K562 (cell line): ENCODE results near the gene CNPY2. TPM values are rescaled to one million over a fixed set of nuclear protein-coding genes. Genes with fewer than 3 reads are reported as not detected.
A peak's percentile ranks its signal among the peaks of the same experiment; 100 is the strongest.

Experiments
- ASH1L ChIP-seq: fragments of 450-650 bp; IDR thresholded peaks from 2 replicates; pipeline ENCODE4 v1.6.1; 2018; ENCODE audit warnings: borderline replicate concordance, mild to moderate bottlenecking, low read depth; ENCODE audit not compliant: partially characterized antibody
- CEBPG ChIP-seq, 3 experiments: fragments of 200-800 bp in 1 of 3; sonication (Bioruptor generic) in 1 of 3; sonication (generic) in 1 of 3; formaldehyde crosslinking in 1 of 3; IDR thresholded peaks in 2 of 3; conservative IDR thresholded peaks in 1 of 3; 2 replicates each; pipeline versions ENCODE4 v1.6.1 to v1.8.0; 2016 to 2022; ENCODE audit warnings: missing compliant biosample characterization in 2 of 3, missing genetic modification characterization in 2 of 3, mild to moderate bottlenecking in 1 of 3, missing genetic modification reagents in 1 of 3
- CTCF ChIP-seq, 3 experiments: IDR thresholded peaks in 2 of 3; conservative IDR thresholded peaks in 1 of 3; 2 replicates each; pipeline ENCODE4 v1.5.1; 2011 to 2012; ENCODE audit warnings: low read length in 3 of 3, mild to moderate bottlenecking in 3 of 3, control low read depth in 2 of 3, improper control_type of control experiment in 1 of 3, inconsistent platforms in 1 of 3, low read depth in 1 of 3, mixed read lengths in 1 of 3, moderate library complexity in 1 of 3; ENCODE audit not compliant: insufficient read depth in 2 of 3
- E2F1 ChIP-seq: sonication (generic); formaldehyde crosslinking; IDR thresholded peaks from 2 replicates; pipeline ENCODE4 v1.8.1; 2023; ENCODE audit warnings: mild to moderate bottlenecking, missing genetic modification reagents, moderate library complexity
- ESRRB ChIP-seq: fragments of 250-450 bp; sonication (Bioruptor Pico); IDR thresholded peaks from 2 replicates; pipeline ENCODE4 v1.5.0; 2020; ENCODE audit warnings: mild to moderate bottlenecking, moderate library complexity, borderline replicate concordance
- FOXP1 ChIP-seq: sonication (generic); formaldehyde crosslinking; IDR thresholded peaks from 2 replicates; pipeline ENCODE4 v1.8.0; 2022; ENCODE audit warnings: mild to moderate bottlenecking, missing genetic modification reagents
- HOMEZ ChIP-seq: fragments of 250-450 bp; sonication (Bioruptor Pico); IDR thresholded peaks from 2 replicates; pipeline ENCODE4 v1.4.0; 2020; ENCODE audit warnings: mild to moderate bottlenecking, moderate library complexity
- MBD2 ChIP-seq: sonication (generic); IDR thresholded peaks from 2 replicates; pipeline ENCODE4 v1.6.1; 2016; ENCODE audit warnings: low read depth, borderline replicate concordance
- MXI1 ChIP-seq: IDR thresholded peaks from 2 replicates; pipeline ENCODE4 v1.6.1; 2011; ENCODE audit warnings: low read depth, mild to moderate bottlenecking, improper control_type of control experiment, low read length
- NR1H2 ChIP-seq: sonication (generic); formaldehyde crosslinking; IDR thresholded peaks from 2 replicates; pipeline ENCODE4 v1.4.0; 2020; ENCODE audit warnings: mild to moderate bottlenecking, missing genetic modification reagents
- PHF8 ChIP-seq: fragments of 200-600 bp; sonication (generic); IDR thresholded peaks from 2 replicates; pipeline ENCODE4 v1.6.1; 2012; ENCODE audit warnings: mixed run types, mild to moderate bottlenecking, inconsistent platforms, low read length, moderate library complexity, borderline replicate concordance
- RBM25 ChIP-seq: fragments of 200-400 bp; formaldehyde crosslinking; IDR thresholded peaks from 2 replicates; pipeline ENCODE4 v1.6.1; 2018; ENCODE audit warnings: low read length, low read depth, moderate library complexity; ENCODE audit not compliant: severe bottlenecking
- RBM39 ChIP-seq: fragments of 200-400 bp; formaldehyde crosslinking; optimal IDR thresholded peaks from 2 replicates; pipeline ENCODE3; 2018; ENCODE audit warnings: low read depth, low read length
- SIN3A ChIP-seq, 2 experiments: fragments of 150-350 bp in 1 of 2; IDR thresholded peaks; 2 replicates each; pipeline ENCODE4 v1.6.1; 2011 to 2016; ENCODE audit warnings: borderline replicate concordance in 2 of 2, low read depth in 2 of 2, low read length in 2 of 2, mild to moderate bottlenecking in 2 of 2, moderate library complexity in 2 of 2; ENCODE audit not compliant: control insufficient read depth in 1 of 2
- SIRT6 ChIP-seq: IDR thresholded peaks from one replicate; pipeline ENCODE4 v1.6.1; 2012; ENCODE audit warnings: low read depth, mild to moderate bottlenecking, control low read depth, inconsistent platforms, low read length, moderate library complexity
- ZFP91 ChIP-seq: sonication (generic); formaldehyde crosslinking; IDR thresholded peaks from 2 replicates; pipeline ENCODE4 v1.8.0; 2022; ENCODE audit warnings: mild to moderate bottlenecking, missing genetic modification reagents
- ZNF12 ChIP-seq: sonication (generic); formaldehyde crosslinking; IDR thresholded peaks from 2 replicates; pipeline ENCODE4 v1.4.0; 2020; ENCODE audit warnings: mild to moderate bottlenecking, missing genetic modification reagents
- ZNF316 ChIP-seq: fragments of 450-650 bp; IDR thresholded peaks from 2 replicates; pipeline ENCODE4 v1.6.1; 2016
- ZNF41 ChIP-seq: fragments of 250-450 bp; sonication (Bioruptor Pico); conservative IDR thresholded peaks from 2 replicates; pipeline ENCODE4 v1.4.0; 2020; ENCODE audit warnings: mild to moderate bottlenecking
- ZNF511 ChIP-seq: sonication (generic); formaldehyde crosslinking; IDR thresholded peaks from 2 replicates; pipeline ENCODE4 v1.8.0; 2022; ENCODE audit warnings: mild to moderate bottlenecking, missing genetic modification reagents
- ZNF699 ChIP-seq: fragments of 250-450 bp; sonication (Bioruptor Pico); IDR thresholded peaks from 2 replicates; pipeline ENCODE4 v1.8.0; 2021; ENCODE audit warnings: mild to moderate bottlenecking, moderate library complexity; ENCODE audit not compliant: insufficient replicate concordance
- polyA plus RNA-seq, 8 experiments: library from polyadenylated mRNA; depleted of rRNA in 4 of 8; stranded (reverse) in 5 of 8; unstranded in 3 of 8; fragments of >200 nt; fragmentation: Nextera tagmentation in 2 of 8; fragmentation: Illumina TruSeq in 1 of 8; extraction: Ambion mirVana in 2 of 8; extraction: Trizol in 1 of 8; gene quantifications; 2 replicates each; pipeline versions ENCODE4 v1.2.1 to v1.2.3, GENCODE V29; 2011 to 2014; ENCODE audit warnings: inconsistent platforms in 1 of 8, missing spikeins in 1 of 8
- total RNA-seq, 7 experiments: library from RNA; depleted of rRNA in 6 of 7; stranded (reverse); fragments of >200 nt in 6 of 7; fragmentation: Illumina TruSeq in 2 of 7; extraction: Trizol in 2 of 7; gene quantifications; 2 replicates each; pipeline versions ENCODE4 v1.2.1 to v1.2.3, GENCODE V29; 2011 to 2021; ENCODE audit warnings: low replicate concordance in 1 of 7

The CNPY2 gene
- total and polyA plus RNA-seq, 9 of the 15 experiments (the other 6 are each of a cell fraction or from before 2014, with no cell fraction given), result 33.8 to 190 (median 138) TPM

GRCh38 chr12:56321027-56321426, 5.2 kb upstream of the CNPY2 start (continued):
- no peak for TF ChIP-seq E2F1 (CRISPR knock-in tag)
- no peak for TF ChIP-seq RBM39
- TF ChIP-seq ASH1L, result no peak
- no peak for TF ChIP-seq FOXP1 (CRISPR knock-in tag)
- TF ChIP-seq SIN3A (IDR thresholded peaks at IDR 0.05; ENCODE audit: borderline replicate concordance in 2 of 2, control insufficient read depth in 1 of 2, low read depth in 2 of 2, low read length in 2 of 2), result no peak
- TF ChIP-seq NR1H2, result no peak
- TF ChIP-seq MXI1, result no peak
- no peak for TF ChIP-seq ESRRB (CRISPR knock-in tag)
- TF ChIP-seq HOMEZ (CRISPR knock-in tag), result no peak
- no peak for TF ChIP-seq PHF8
- no peak for TF ChIP-seq ZFP91
- no peak for TF ChIP-seq ZNF699 (CRISPR knock-in tag)
- TF ChIP-seq ZNF12, result no peak
- no peak for TF ChIP-seq ZNF511 (CRISPR knock-in tag)
- TF ChIP-seq SIRT6, result no peak
- no peak for TF ChIP-seq MBD2
- TF ChIP-seq RBM25, result no peak
- 0 out of 2 replicates have a peak, but pooled peaks have one; percentile 4 for TF ChIP-seq ZNF316
- TF ChIP-seq CTCF (IDR thresholded peaks at IDR 0.05 in 2 of 3, conservative IDR thresholded peaks at IDR 0.05 in 1 of 3; ENCODE audit: insufficient read depth in 2 of 3, low read depth in 1 of 3, low read length in 3 of 3), result no peak
- TF ChIP-seq ZNF41 (CRISPR knock-in tag), result no peak
- TF ChIP-seq CEBPG (CRISPR knock-in tag; IDR thresholded peaks at IDR 0.05), result 0 out of 2 replicates have a peak, but pooled peaks have one; percentile 27
- TF ChIP-seq CEBPG (tag; conservative IDR thresholded peaks at IDR 0.05 in 1 of 2, IDR thresholded peaks at IDR 0.05 in 1 of 2), result peak in 1 of 2 experiments; percentile 87; a peak in 2 of 4 replicates
